ENCODE measurements around the gene PEAK1. TPM values are rescaled to one million over a fixed set of nuclear protein-coding genes. Genes with fewer than 3 reads are reported as not detected.
A peak's percentile ranks its signal among the peaks of the same experiment; 100 is the strongest.

PEAK1 gene
- total and polyA plus RNA-seq, 9 of the 15 experiments (the other 6 are each of a cell fraction or from before 2014, with no cell fraction given): 0.99 to 22.4 (median 10.8) TPM

DNA sequence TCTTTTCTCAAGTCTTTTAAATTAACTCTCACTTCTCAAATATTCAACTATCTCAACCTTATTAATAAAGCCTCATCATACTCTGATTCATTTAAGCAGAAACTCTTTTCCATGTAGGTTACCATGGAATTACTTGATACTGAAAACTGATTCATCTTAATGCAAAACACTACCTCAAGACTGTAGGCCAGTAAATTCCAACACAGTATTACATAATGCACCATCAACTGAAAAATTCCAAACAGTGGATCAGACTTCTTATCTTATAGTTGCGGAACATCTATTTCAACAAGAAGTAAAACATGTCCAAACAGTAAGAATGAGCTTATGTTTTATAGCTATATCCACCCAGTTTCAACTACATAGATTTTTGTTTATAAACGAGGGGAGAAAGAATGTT, 124.5 kb downstream of the PEAK1 start:
- H3K79me2 ChIP-seq (ENCODE audit: control insufficient read depth, insufficient read depth, low read length): no peaks in the 10 kb centered on the region
- ATAC-seq: no peak
- no peaks in the 10 kb centered on the region for H3K36me3 ChIP-seq (ENCODE audit: control insufficient read depth, insufficient read depth, low read length)
- no peak for TF ChIP-seq EP300 (IDR thresholded peaks at IDR 0.05; ENCODE audit: low read length)
- no peak for TF ChIP-seq NR2F6 (CRISPR knock-in tag; IDR thresholded peaks at IDR 0.05)
- no peak for TF ChIP-seq IRF9 (tag; IDR thresholded peaks at IDR 0.05)
- no peak for TF ChIP-seq ELF2 (CRISPR knock-in tag; IDR thresholded peaks at IDR 0.05)
- TF ChIP-seq THAP12 (CRISPR knock-in tag; IDR thresholded peaks at IDR 0.05): no peak
- TF ChIP-seq VEZF1 (CRISPR knock-in tag; IDR thresholded peaks at IDR 0.05): no peak
- TF ChIP-seq ZNF431 (CRISPR knock-in tag; IDR thresholded peaks at IDR 0.05): no peak
- TF ChIP-seq ILK (tag; IDR thresholded peaks at IDR 0.05; ENCODE audit: borderline replicate concordance, low read depth): no peak
- intact Hi-C loops (cut with micrococcal nuclease): no loop called here
- DNase-seq (ENCODE audit: extremely low read depth in 1 of 4, low spot score in 3 of 4): no peak
- no peak overlapping the region for H2AFZ ChIP-seq (ENCODE audit: low read depth, low read length)
- H3K4me1 ChIP-seq (replicated peaks in 1 of 2; ENCODE audit: control insufficient read depth in 2 of 2, insufficient read depth in 2 of 2, low read length in 2 of 2): no peaks in the 10 kb centered on the region; a peak in 1 of 5 replicates
- ChIA-PET CTCF (ENCODE audit: low intra/inter-chr PET ratio) (no interaction called here), POLR2A (no interaction called here)
- no peak overlapping the region for H3K4me3 ChIP-seq
- H3K9me1 ChIP-seq (ENCODE audit: control insufficient read depth, insufficient read depth, low read length): no peaks in the 10 kb centered on the region
- H4K20me1 ChIP-seq (replicated peaks; ENCODE audit: control insufficient read depth, insufficient read depth, low read length): no peaks in the 10 kb centered on the region
- H3K27me3 ChIP-seq (ENCODE audit: control insufficient read depth in 2 of 2, insufficient read depth in 2 of 2, low read length in 2 of 2): no peaks in the 10 kb centered on the region
- H3K9ac ChIP-seq (ENCODE audit: insufficient read depth in 1 of 2, low read depth in 2 of 2, low read length in 2 of 2): no peak overlapping the region
- no peaks in the 10 kb centered on the region for H3K9me3 ChIP-seq (replicated peaks; ENCODE audit: control insufficient read depth, insufficient read depth, low read depth, low read length)
- no peak overlapping the region for H3K27ac ChIP-seq (ENCODE audit: extremely low read depth, low read depth, low read length)
- WGBS (ENCODE audit: insufficient coverage, low coverage, missing lambda C conversion rate): 50% methylated on average over 2 of the region's 2 CpGs
- no peak overlapping the region for H3K4me2 ChIP-seq (ENCODE audit: insufficient read depth, low read length)
- BruUV-seq (replicated peaks): no TSS peak
- FAIRE-seq: peak; percentile 29
- in situ Hi-C loops (cut with MboI): no loop called here

Measured in K562 (cell line).